Liver (tissue), 9 donors: Measurements from ENCODE around the gene C6orf163. TPM values are rescaled to one million over a fixed set of nuclear protein-coding genes. Genes with fewer than 3 reads are reported as not detected.

Source experiments
- DNase-seq: peaks from one replicate; pipeline ENCODE4 v3.0.0-alpha.2; 2017; ENCODE audit warnings: low spot score
- H3K27ac ChIP-seq, 2 donors: one replicate each; pipeline ENCODE4 v1.7.0; 2013; ENCODE audit warnings: inconsistent platforms in 2 of 2, low read length in 2 of 2, control low read depth in 1 of 2, low read depth in 1 of 2, mild to moderate bottlenecking in 1 of 2
- H3K27me3 ChIP-seq, 4 donors: one replicate each; pipeline versions ENCODE4 v1.6.1 to v1.7.0; 2013; ENCODE audit warnings: low read length in 3 of 4, inconsistent platforms in 1 of 4, mild to moderate bottlenecking in 1 of 4, moderate library complexity in 1 of 4; ENCODE audit not compliant: control insufficient read depth in 4 of 4, insufficient read depth in 4 of 4
- H3K36me3 ChIP-seq, 4 donors: one replicate each; pipeline versions ENCODE4 v1.6.1 to v1.7.0; 2013; ENCODE audit warnings: low read length in 3 of 4, mild to moderate bottlenecking in 3 of 4, low read depth in 1 of 4, moderate library complexity in 1 of 4; ENCODE audit not compliant: control insufficient read depth in 4 of 4, insufficient read depth in 3 of 4
- H3K4me1 ChIP-seq, 4 donors: one replicate each; pipeline versions ENCODE4 v1.6.1 to v1.7.0; 2013; ENCODE audit warnings: low read length in 3 of 4, mild to moderate bottlenecking in 3 of 4, moderate library complexity in 1 of 4; ENCODE audit not compliant: control insufficient read depth in 4 of 4, insufficient read depth in 4 of 4
- H3K4me3 ChIP-seq, 3 donors: one replicate each; pipeline versions ENCODE4 v1.6.1 to v1.7.0; 2013; ENCODE audit warnings: low read length in 3 of 3, control low read depth in 1 of 3, low read depth in 1 of 3, mild to moderate bottlenecking in 1 of 3
- H3K9ac ChIP-seq, 2 donors: one replicate each; pipeline ENCODE4 v1.7.0; 2013; ENCODE audit warnings: low read length in 2 of 2, mild to moderate bottlenecking in 2 of 2, moderate library complexity in 2 of 2, control low read depth in 1 of 2, low read depth in 1 of 2
- H3K9me3 ChIP-seq, 4 donors: one replicate each; pipeline versions ENCODE4 v1.6.1 to v1.7.0; 2013; ENCODE audit warnings: low read length in 3 of 4; ENCODE audit not compliant: control insufficient read depth in 4 of 4
- ATF3 ChIP-seq: IDR thresholded peaks from 2 replicates; pipeline ENCODE4 v1.6.1; 2016; ENCODE audit warnings: antibody characterized with exemption
- CTCF ChIP-seq: fragments of 150-350 bp; IDR thresholded peaks from 2 replicates; pipeline ENCODE4 v1.5.1; 2017; ENCODE audit warnings: improper control_type of control experiment, low read depth, low read length; ENCODE audit not compliant: missing input control
- EGR1 ChIP-seq, 2 donors: IDR thresholded peaks; 2 replicates each; pipeline ENCODE4 v1.6.1; 2016 to 2018; ENCODE audit warnings: antibody characterized with exemption in 2 of 2, low read depth in 2 of 2
- GABPA ChIP-seq, 2 donors: IDR thresholded peaks in 1 of 2; conservative IDR thresholded peaks in 1 of 2; 2 replicates each; pipeline ENCODE4 v1.6.1; 2016; ENCODE audit warnings: antibody characterized with exemption in 2 of 2, mild to moderate bottlenecking in 1 of 2, moderate library complexity in 1 of 2
- JUND ChIP-seq, 2 donors: IDR thresholded peaks; 2 replicates each; pipeline ENCODE4 v1.6.1; 2016; ENCODE audit warnings: antibody characterized with exemption in 2 of 2
- MAX ChIP-seq: IDR thresholded peaks from 2 replicates; pipeline ENCODE4 v1.6.1; 2016; ENCODE audit warnings: antibody characterized with exemption
- NR2F2 ChIP-seq: IDR thresholded peaks from 2 replicates; pipeline ENCODE4 v1.6.1; 2016; ENCODE audit warnings: antibody characterized with exemption
- REST ChIP-seq: IDR thresholded peaks from 2 replicates; pipeline ENCODE4 v1.6.1; 2016; ENCODE audit warnings: antibody characterized with exemption, mild to moderate bottlenecking
- RXRA ChIP-seq, 2 donors: IDR thresholded peaks; 2 replicates each; pipeline ENCODE4 v1.6.1; 2017 to 2018; ENCODE audit warnings: antibody characterized with exemption in 2 of 2, mild to moderate bottlenecking in 1 of 2
- SP1 ChIP-seq: IDR thresholded peaks from 2 replicates; pipeline ENCODE4 v1.6.1; 2018; ENCODE audit warnings: antibody characterized with exemption, mild to moderate bottlenecking
- TAF1 ChIP-seq: conservative IDR thresholded peaks from 2 replicates; pipeline ENCODE4 v1.6.1; 2016; ENCODE audit warnings: antibody characterized with exemption, mild to moderate bottlenecking
- YY1 ChIP-seq: IDR thresholded peaks from 2 replicates; pipeline ENCODE4 v1.6.1; 2016; ENCODE audit warnings: antibody characterized with exemption, mild to moderate bottlenecking
- ZBTB33 ChIP-seq: IDR thresholded peaks from 2 replicates; pipeline ENCODE4 v1.6.1; 2016; ENCODE audit warnings: antibody characterized with exemption
- WGBS: extraction: QIAGEN DNeasy Blood & Tissue Kit; methylation state at CpG from one replicate; pipeline ENCODE4 v1.1.7; 2013; 5-methylcytosine and 5-hydroxymethylcytosine counted together
- polyA plus RNA-seq, 2 donors: library from polyadenylated mRNA; stranded (reverse) in 1 of 2; unstranded in 1 of 2; fragments of 200-250 nt in 1 of 2; fragments of >200 nt in 1 of 2; fragmentation: Nextera tagmentation in 1 of 2; extraction: Ambion mirVana in 1 of 2; gene quantifications; one replicate each; pipeline versions ENCODE4 v1.2.1 to v1.2.3, GENCODE V29; 2013 to 2015
- total RNA-seq, 2 donors: library from RNA; depleted of rRNA; stranded (reverse); fragments of >200 nt; gene quantifications; one replicate each; pipeline ENCODE4 v1.2.3, GENCODE V29; 2014
- donor health status: healthy.
- donor health status: healthy.
- donor health status: healthy.
- donor health status: healthy.
- donor health status: healthy.

Gene C6orf163
- total and polyA plus RNA-seq, 4 donors: 0.09 to 3.0 (median 0.67) TPM

- TF ChIP-seq REST (no peak), TAF1 (no peak), GABPA (IDR thresholded peaks at IDR 0.05 in 1 of 2, conservative IDR thresholded peaks at IDR 0.05 in 1 of 2) (no peak)
These were observed 2.1 kb downstream of the C6orf163 start (continued) for GRCh38 chr6:87346700-87347099.

GRCh38 chr6:87349896-87350295 is 5.3 kb downstream of the C6orf163 start:
- Histone ChIP-seq H3K9me3 (no peaks in the 10 kb centered on the region), H3K9ac (no peak overlapping the region), H3K4me1 (peaks cover 0 to 8% (median 0%) of the 10 kb centered on the region in 4 donors), H3K4me3 (no peak overlapping the region), H3K27me3 (no peaks in the 10 kb centered on the region), H3K27ac (no peak overlapping the region), H3K36me3 (no peaks in the 10 kb centered on the region)
- TF ChIP-seq ATF3 (no peak), YY1 (no peak)
- 94% methylated on average over 2 of the region's 2 CpGs for whole genome bisulfite sequencing
- DNase-seq: no peak

- TF ChIP-seq CTCF (no peak), RXRA (IDR thresholded peaks at IDR 0.05) (no peak), SP1 (no peak), NR2F2 (no peak), EGR1 (IDR thresholded peaks at IDR 0.05; ENCODE audit: low read depth in 2 of 2) (no peak), MAX (no peak), ZBTB33 (no peak), JUND (IDR thresholded peaks at IDR 0.05) (no peak)
- DNase-seq: no peak
- peaks cover 0 to 8% (median 0%) of the 10 kb centered on the region in 4 donors for H3K4me1 ChIP-seq
- H3K4me3 ChIP-seq: no peak overlapping the region
- no peaks in the 10 kb centered on the region for H3K36me3 ChIP-seq
- no peak overlapping the region for H3K9ac ChIP-seq
- H3K9me3 ChIP-seq: no peaks in the 10 kb centered on the region
- no peaks in the 10 kb centered on the region for H3K27me3 ChIP-seq
- H3K27ac ChIP-seq: no peak overlapping the region
These were observed 5.9 kb downstream of the C6orf163 start for GRCh38 chr6:87350516-87350915.
